ENCODE data around the gene SLC35D2. TPM values are rescaled to one million over a fixed set of nuclear protein-coding genes. Genes with fewer than 3 reads are reported as not detected.

Gene SLC35D2
- polyA plus RNA-seq, 4 donors, result 57.2 to 92.7 (median 80.6) TPM

- 19 to 52% (median 23%) methylated on average over 2 of the region's 2 CpGs for WGBS, 3 donors
- no peak for FAIRE-seq
- Histone ChIP-seq H3K9me3 (ENCODE audit: control insufficient read depth in 2 of 2, insufficient read depth in 1 of 2, low read depth in 1 of 2, low read length in 1 of 2) (no peaks in the 10 kb centered on the region), H3K27ac (ENCODE audit: low read depth in 1 of 3, low read length in 2 of 3) (peak overlapping the region in 1 of 3 donors; percentile 96), H3K27me3 (ENCODE audit: control insufficient read depth in 3 of 3, insufficient read depth in 3 of 3, low read length in 3 of 3) (no peaks in the 10 kb centered on the region), H3K4me3 (ENCODE audit: low read depth in 1 of 3, low read length in 3 of 3) (no peak overlapping the region), H3K4me1 (ENCODE audit: control insufficient read depth in 3 of 3, insufficient read depth in 2 of 3, low read depth in 1 of 3, low read length in 2 of 3) (peaks cover 0 to 20% (median 0%) of the 10 kb centered on the region in 3 donors), H3K36me3 (ENCODE audit: control insufficient read depth in 3 of 3, insufficient read depth in 2 of 3, low read depth in 1 of 3, low read length in 3 of 3) (no peaks in the 10 kb centered on the region)
- peak; percentile 15 to 41 for DNase-seq
Measured at GRCh38 chr9:96419691-96419969, 36.1 kb upstream of the SLC35D2 start.

- H3K4me3 ChIP-seq (ENCODE audit: low read depth in 1 of 3, low read length in 3 of 3), result peak overlapping the region; percentile 52 to 73 (median 70)
- no peaks in the 10 kb centered on the region for H3K9me3 ChIP-seq (ENCODE audit: control insufficient read depth in 2 of 2, insufficient read depth in 1 of 2, low read depth in 1 of 2, low read length in 1 of 2)
- no peaks in the 10 kb centered on the region for H3K36me3 ChIP-seq (ENCODE audit: control insufficient read depth in 3 of 3, insufficient read depth in 2 of 3, low read depth in 1 of 3, low read length in 3 of 3)
- no peaks in the 10 kb centered on the region for H3K27me3 ChIP-seq (ENCODE audit: control insufficient read depth in 3 of 3, insufficient read depth in 3 of 3, low read length in 3 of 3)
- H3K27ac ChIP-seq (ENCODE audit: low read depth in 1 of 3, low read length in 2 of 3), result peak overlapping the region; percentile 96 to 99 (median 96)
- FAIRE-seq (no peak), DNase-seq (peak; percentile 82 to 92)
- H3K4me1 ChIP-seq (ENCODE audit: control insufficient read depth in 3 of 3, insufficient read depth in 2 of 3, low read depth in 1 of 3, low read length in 2 of 3), result peaks cover 0 to 20% (median 0%) of the 10 kb centered on the region in 3 donors
- 0 to 1% (median 1%) methylated on average over 51 to 58 of the region's 58 CpGs for WGBS, 3 donors
Measured at GRCh38 chr9:96418920-96419690, 35.6 kb upstream of the SLC35D2 start.

GRCh38 chr9:96418083-96418919 is 34.8 kb upstream of the SLC35D2 start, which contains the start of gene ZNF367:
ZNF367 (minus strand) TSS chr9:96418370; CDS start chr9:96418032, 338 bp downstream.
- Histone ChIP-seq H3K27ac (ENCODE audit: low read depth in 1 of 3, low read length in 2 of 3) (peak within 1 kb of the TSS; percentile 96 to 99 (median 96)), H3K4me3 (ENCODE audit: low read depth in 1 of 3, low read length in 3 of 3) (peak within 1 kb of the TSS; percentile 73 to 81 (median 76)), H3K9me3 (ENCODE audit: control insufficient read depth in 2 of 2, insufficient read depth in 1 of 2, low read depth in 1 of 2, low read length in 1 of 2) (no peaks in the 10 kb centered on the region), H3K36me3 (ENCODE audit: control insufficient read depth in 3 of 3, insufficient read depth in 2 of 3, low read depth in 1 of 3, low read length in 3 of 3) (no peaks in the 10 kb centered on the region), H3K4me1 (ENCODE audit: control insufficient read depth in 3 of 3, insufficient read depth in 2 of 3, low read depth in 1 of 3, low read length in 2 of 3) (peaks cover 0 to 20% (median 0%) of the 10 kb centered on the region in 3 donors), H3K27me3 (ENCODE audit: control insufficient read depth in 3 of 3, insufficient read depth in 3 of 3, low read length in 3 of 3) (no peaks in the 10 kb centered on the region)
- DNase-seq (peak; percentile 98 to 99), FAIRE-seq (no peak)
- 0 to 1% (median 0%) methylated on average over 68 to 100 of the region's 100 CpGs for WGBS, 3 donors

GRCh38 chr9:96417661-96418082 is 34.2 kb upstream of the SLC35D2 start:
- no peaks in the 10 kb centered on the region for H3K36me3 ChIP-seq (ENCODE audit: control insufficient read depth in 3 of 3, insufficient read depth in 2 of 3, low read depth in 1 of 3, low read length in 3 of 3)
- peak overlapping the region; percentile 66 to 81 (median 76) for H3K4me3 ChIP-seq (ENCODE audit: low read depth in 1 of 3, low read length in 3 of 3)
- 0% methylated on average over 22 to 62 of the region's 62 CpGs for WGBS, 3 donors
- FAIRE-seq (no peak), DNase-seq (peak in 1 of 2 donors; percentile 62)
- H3K27me3 ChIP-seq (ENCODE audit: control insufficient read depth in 3 of 3, insufficient read depth in 3 of 3, low read length in 3 of 3), result no peaks in the 10 kb centered on the region
- H3K27ac ChIP-seq (ENCODE audit: low read depth in 1 of 3, low read length in 2 of 3), result peak overlapping the region; percentile 89 to 96 (median 92)
- peaks cover 0 to 20% (median 0%) of the 10 kb centered on the region in 3 donors for H3K4me1 ChIP-seq (ENCODE audit: control insufficient read depth in 3 of 3, insufficient read depth in 2 of 3, low read depth in 1 of 3, low read length in 2 of 3)
- no peaks in the 10 kb centered on the region for H3K9me3 ChIP-seq (ENCODE audit: control insufficient read depth in 2 of 2, insufficient read depth in 1 of 2, low read depth in 1 of 2, low read length in 1 of 2)

- FAIRE-seq, result no peak
- no peaks in the 10 kb centered on the region for H3K9me3 ChIP-seq (ENCODE audit: control insufficient read depth in 2 of 2, insufficient read depth in 1 of 2, low read depth in 1 of 2, low read length in 1 of 2)
Measured at GRCh38 chr9:96417051-96417586, 33.6 kb upstream of the SLC35D2 start.

GRCh38 chr9:96413302-96414221 is 30.1 kb upstream of the SLC35D2 start:
- peaks cover 0 to 3% (median 2%) of the 10 kb centered on the region in 3 donors for H3K36me3 ChIP-seq (ENCODE audit: control insufficient read depth in 3 of 3, insufficient read depth in 2 of 3, low read depth in 1 of 3, low read length in 3 of 3)
- H3K4me3 ChIP-seq (ENCODE audit: low read depth in 1 of 3, low read length in 3 of 3), result no peak overlapping the region
- peak overlapping the region in 1 of 3 donors; percentile 35 for H3K27ac ChIP-seq (ENCODE audit: low read depth in 1 of 3, low read length in 2 of 3)
- H3K9me3 ChIP-seq (ENCODE audit: control insufficient read depth in 2 of 2, insufficient read depth in 1 of 2, low read depth in 1 of 2, low read length in 1 of 2), result no peaks in the 10 kb centered on the region
- no peak for FAIRE-seq
- H3K4me1 ChIP-seq (ENCODE audit: control insufficient read depth in 3 of 3, insufficient read depth in 2 of 3, low read depth in 1 of 3, low read length in 2 of 3), result peaks cover 0 to 3% (median 0%) of the 10 kb centered on the region in 3 donors
- DNase-seq, result peak in 1 of 2 donors; percentile 17
- WGBS, 3 donors, result 41 to 50% (median 47%) methylated on average over 7 of the region's 7 CpGs
- H3K27me3 ChIP-seq (ENCODE audit: control insufficient read depth in 3 of 3, insufficient read depth in 3 of 3, low read length in 3 of 3), result no peaks in the 10 kb centered on the region

More at GRCh38 chr9:96417051-96417586, 33.6 kb upstream of the SLC35D2 start:
- no peaks in the 10 kb centered on the region for H3K27me3 ChIP-seq (ENCODE audit: control insufficient read depth in 3 of 3, insufficient read depth in 3 of 3, low read length in 3 of 3)
- no peaks in the 10 kb centered on the region for H3K36me3 ChIP-seq (ENCODE audit: control insufficient read depth in 3 of 3, insufficient read depth in 2 of 3, low read depth in 1 of 3, low read length in 3 of 3)
- peak overlapping the region; percentile 66 to 81 (median 76) for H3K4me3 ChIP-seq (ENCODE audit: low read depth in 1 of 3, low read length in 3 of 3)
- DNase-seq, result peak; percentile 84 to 96
- 0 to 1% (median 0%) methylated on average over 37 to 50 of the region's 50 CpGs for WGBS, 3 donors
- peak overlapping the region; percentile 92 to 96 (median 95) for H3K27ac ChIP-seq (ENCODE audit: low read depth in 1 of 3, low read length in 2 of 3)
- peaks cover 0 to 20% (median 0%) of the 10 kb centered on the region in 3 donors for H3K4me1 ChIP-seq (ENCODE audit: control insufficient read depth in 3 of 3, insufficient read depth in 2 of 3, low read depth in 1 of 3, low read length in 2 of 3)

DNA sequence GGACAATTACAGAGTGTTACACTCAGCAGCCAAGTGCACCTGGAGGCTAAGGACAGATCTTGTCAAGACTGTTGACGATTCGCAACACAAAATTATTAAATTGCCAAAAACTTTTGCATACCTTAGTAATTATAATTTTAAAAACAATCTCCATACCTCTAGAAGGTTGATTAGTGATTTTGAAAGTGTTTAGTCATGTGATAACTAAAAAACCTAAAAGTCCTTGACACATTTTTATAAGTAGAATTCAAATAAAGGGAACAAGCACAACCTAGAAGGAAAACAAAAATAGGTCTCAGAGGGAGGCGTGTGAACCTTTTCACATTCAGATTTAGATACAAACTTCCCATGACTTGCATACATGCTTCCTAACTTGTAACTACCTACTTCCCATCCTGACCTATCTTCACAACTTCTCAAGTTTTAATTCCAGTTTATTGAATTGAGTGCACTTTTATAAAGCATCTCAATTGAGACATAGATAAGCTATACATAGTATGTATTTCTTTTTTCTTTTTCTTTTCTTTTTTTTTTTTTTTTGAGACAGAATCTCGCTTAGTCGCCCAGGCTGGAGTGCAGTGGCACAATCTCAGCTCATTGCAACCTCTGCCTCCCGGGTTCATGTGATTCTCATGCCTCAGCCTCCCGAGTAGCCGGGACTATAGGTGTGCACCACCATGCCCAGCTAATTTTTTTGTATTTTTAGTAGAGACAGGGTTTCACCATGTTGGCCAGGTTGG is 28.8 kb upstream of the SLC35D2 start:
- no peak overlapping the region for H3K4me3 ChIP-seq (ENCODE audit: low read depth in 1 of 3, low read length in 3 of 3)
- peaks cover 0 to 3% (median 2%) of the 10 kb centered on the region in 3 donors for H3K36me3 ChIP-seq (ENCODE audit: control insufficient read depth in 3 of 3, insufficient read depth in 2 of 3, low read depth in 1 of 3, low read length in 3 of 3)
- 88 to 90% (median 89%) methylated on average over 8 of the region's 8 CpGs for WGBS, 3 donors
- H3K9me3 ChIP-seq (ENCODE audit: control insufficient read depth in 2 of 2, insufficient read depth in 1 of 2, low read depth in 1 of 2, low read length in 1 of 2), result no peaks in the 10 kb centered on the region
- no peak overlapping the region for H3K27ac ChIP-seq (ENCODE audit: low read depth in 1 of 3, low read length in 2 of 3)
- DNase-seq, result no peak
- H3K27me3 ChIP-seq (ENCODE audit: control insufficient read depth in 3 of 3, insufficient read depth in 3 of 3, low read length in 3 of 3), result no peaks in the 10 kb centered on the region
- FAIRE-seq, result no peak
- H3K4me1 ChIP-seq (ENCODE audit: control insufficient read depth in 3 of 3, insufficient read depth in 2 of 3, low read depth in 1 of 3, low read length in 2 of 3), result peaks cover 0 to 3% (median 0%) of the 10 kb centered on the region in 3 donors

Measured in small intestine (tissue), 7 donors.